Endodermal cell (in vitro differentiated cells): ENCODE results near the gene OIT3. TPM values are rescaled to one million over a fixed set of nuclear protein-coding genes. Genes with fewer than 3 reads are reported as not detected.

Experiments
- DNase-seq: peaks from one replicate; pipeline ENCODE4 v3.0.0-alpha.2; 2017
- H3K27ac ChIP-seq: 2 replicates; pipeline ENCODE4 v1.5.1; 2013; ENCODE audit warnings: mild to moderate bottlenecking, low read depth, low read length, moderate library complexity
- H3K27me3 ChIP-seq: 2 replicates; pipeline ENCODE4 v1.6.1; 2013; ENCODE audit warnings: mild to moderate bottlenecking, low read length, moderate library complexity; ENCODE audit not compliant: insufficient read depth, control insufficient read depth, poor library complexity, severe bottlenecking
- H3K36me3 ChIP-seq: 2 replicates; pipeline ENCODE4 v1.7.0; 2013; ENCODE audit warnings: mild to moderate bottlenecking, low read length, moderate library complexity; ENCODE audit not compliant: control insufficient read depth, insufficient read depth
- H3K4me1 ChIP-seq: one replicate; pipeline ENCODE4 v1.7.0; 2013; ENCODE audit warnings: low read length; ENCODE audit not compliant: control insufficient read depth, insufficient read depth
- H3K4me3 ChIP-seq: 2 replicates; pipeline ENCODE4 v1.5.1; 2013; ENCODE audit warnings: mild to moderate bottlenecking, low read length, moderate library complexity
- H3K9ac ChIP-seq: 2 replicates; pipeline ENCODE4 v1.6.1; 2013; ENCODE audit warnings: mild to moderate bottlenecking, low read length, moderate library complexity; ENCODE audit not compliant: poor library complexity, severe bottlenecking; ENCODE audit errors: extremely low read depth
- H3K9me3 ChIP-seq: 2 replicates; pipeline ENCODE4 v1.6.1; 2013; ENCODE audit warnings: mild to moderate bottlenecking, low read length, moderate library complexity; ENCODE audit not compliant: control insufficient read depth
- H3K27ac Mint-ChIP-seq: 2 replicates; pipeline ENCODE4 v1.8.0; 2020; ENCODE audit warnings: mixed read lengths
- H3K27me3 Mint-ChIP-seq: 2 replicates; pipeline ENCODE4 v1.8.0; 2021; ENCODE audit warnings: mild to moderate bottlenecking, mixed read lengths; ENCODE audit not compliant: insufficient read depth
- H3K36me3 Mint-ChIP-seq: 2 replicates; pipeline ENCODE4 v1.8.0; 2020; ENCODE audit warnings: low read depth, mixed read lengths
- H3K4me1 Mint-ChIP-seq: 2 replicates; pipeline ENCODE4 v1.8.0; 2020; ENCODE audit warnings: mixed read lengths
- H3K4me3 Mint-ChIP-seq: 2 replicates; pipeline ENCODE4 v1.8.0; 2020; ENCODE audit warnings: mild to moderate bottlenecking, moderate library complexity, mixed read lengths
- H3K9me3 Mint-ChIP-seq: 2 replicates; pipeline ENCODE4 v1.8.0; 2020; ENCODE audit warnings: mild to moderate bottlenecking, mixed read lengths
- CTCF ChIP-seq: fragments of 200-600 bp; sonication (generic); conservative IDR thresholded peaks from 2 replicates; pipeline ENCODE4 v1.5.0; 2021; ENCODE audit warnings: antibody characterized with exemption, mild to moderate bottlenecking
- WGBS, 2 experiments: methylation state at CpG; one replicate each; pipeline versions ENCODE4 v1.1.5 to v1.1.7; 2013; ENCODE audit warnings: missing lambda C conversion rate in 2 of 2, mixed read lengths in 1 of 2; ENCODE audit not compliant: insufficient coverage in 1 of 2, insufficient read length in 1 of 2; 5-methylcytosine and 5-hydroxymethylcytosine counted together
- total RNA-seq, 2 donors: library from RNA; stranded (reverse); fragmentation: NEBNext Ultra II Directional in 1 of 2; extraction: Animal tissue kit (Norgen Biotek cat#: 25700) in 1 of 2; gene quantifications; 2 replicates in 1 of 2; 3 replicates in 1 of 2; pipeline ENCODE4 v1.2.1, GENCODE V29; 2021

The OIT3 gene
- total RNA-seq, 2 donors from 2014 or later: 0.13 TPM; not detected in 1

- peaks cover 53% of the 10 kb centered on the region for H3K9me3 Mint-ChIP-seq
- WGBS, 2 experiments: 100% methylated on average over 1 of the region's 1 CpG; no CpG with 5 or more reads in 1 of the 2 experiments
These were observed 83.3 kb downstream of the OIT3 start for GRCh38 chr10:72976886-72977285.

GRCh38 chr10:72979709-72980108 lies 86.2 kb downstream of the OIT3 start:
- no peak for TF ChIP-seq CTCF
- Mint-ChIP-seq H3K4me1 (peaks cover 2% of the 10 kb centered on the region), H3K9me3 (peaks cover 51% of the 10 kb centered on the region)

More at GRCh38 chr10:72976886-72977285, 83.3 kb downstream of the OIT3 start:
- H3K36me3 ChIP-seq: no peaks in the 10 kb centered on the region
- no peak overlapping the region for H3K27ac Mint-ChIP-seq
- H3K4me1 Mint-ChIP-seq: no peaks in the 10 kb centered on the region
- H3K27me3 Mint-ChIP-seq: no peaks in the 10 kb centered on the region
- no peak for TF ChIP-seq CTCF
- no peaks in the 10 kb centered on the region for H3K4me1 ChIP-seq
- H3K4me3 Mint-ChIP-seq: no peak overlapping the region
- H3K4me3 ChIP-seq: no peak overlapping the region
- no peak overlapping the region for H3K9ac ChIP-seq
- H3K27ac ChIP-seq: no peak overlapping the region
- H3K9me3 ChIP-seq: peaks cover 54% of the 10 kb centered on the region
- H3K36me3 Mint-ChIP-seq: peaks cover 7% of the 10 kb centered on the region
- no peak for DNase-seq
- no peaks in the 10 kb centered on the region for H3K27me3 ChIP-seq

GRCh38 chr10:72980348-72980747 lies 86.8 kb downstream of the OIT3 start:
- H3K27ac Mint-ChIP-seq: no peak overlapping the region
- WGBS, 2 experiments: 91% methylated on average over 2 of the region's 2 CpGs; no CpG with 5 or more reads in 1 of the 2 experiments
- H3K4me1 Mint-ChIP-seq: peaks cover 2% of the 10 kb centered on the region
- DNase-seq: no peak
- H3K9me3 Mint-ChIP-seq: peaks cover 46% of the 10 kb centered on the region
- H3K27me3 ChIP-seq: no peaks in the 10 kb centered on the region
- no peaks in the 10 kb centered on the region for H3K36me3 ChIP-seq
- H3K4me3 Mint-ChIP-seq: no peak overlapping the region
- no peak overlapping the region for H3K9ac ChIP-seq
- no peak overlapping the region for H3K27ac ChIP-seq
- no peaks in the 10 kb centered on the region for H3K4me1 ChIP-seq
- no peaks in the 10 kb centered on the region for H3K27me3 Mint-ChIP-seq
- H3K36me3 Mint-ChIP-seq: peaks cover 7% of the 10 kb centered on the region
- H3K4me3 ChIP-seq: no peak overlapping the region
- TF ChIP-seq CTCF: no peak
- peaks cover 50% of the 10 kb centered on the region for H3K9me3 ChIP-seq

More at GRCh38 chr10:72979709-72980108, 86.2 kb downstream of the OIT3 start:
- H3K27ac ChIP-seq: no peak overlapping the region
- Mint-ChIP-seq H3K36me3 (peaks cover 7% of the 10 kb centered on the region), H3K27me3 (no peaks in the 10 kb centered on the region), H3K27ac (no peak overlapping the region), H3K4me3 (no peak overlapping the region)
- no peaks in the 10 kb centered on the region for H3K4me1 ChIP-seq
- H3K36me3 ChIP-seq: no peaks in the 10 kb centered on the region
- peaks cover 54% of the 10 kb centered on the region for H3K9me3 ChIP-seq
- no peak overlapping the region for H3K9ac ChIP-seq
- no peaks in the 10 kb centered on the region for H3K27me3 ChIP-seq
- DNase-seq: no peak
- H3K4me3 ChIP-seq: peak overlapping the region; percentile 10
